B cell (primary cell): ENCODE measurements around the gene CAMK4. TPM values are rescaled to one million over a fixed set of nuclear protein-coding genes. Genes with fewer than 3 reads are reported as not detected.
A peak's percentile ranks its signal among the peaks of the same experiment; 100 is the strongest.

Source experiments
- ATAC-seq: fragments of 200-7000 bp; cut with Tn5 transposase; one replicate; pipeline ENCODE4 v1.10.0; 2021; ENCODE audit warnings: low read depth, mild to moderate bottlenecking, moderate number of reproducible peaks, moderate library complexity
- CTCF ChIA-PET: fragments of 350-600 bp; sonication (Branson Sonifier 250); formaldehyde crosslinking; loops from one replicate; lab custom pipeline; 2021; ENCODE audit warnings: antibody characterized with exemption, inconsistent platforms; lab: Charles Lee
- POLR2A ChIA-PET: fragments of 350-600 bp; sonication (Branson Sonifier 250); formaldehyde crosslinking; loops from one replicate; lab custom pipeline; 2021; ENCODE audit warnings: antibody characterized with exemption; lab: Charles Lee
- DNase-seq: peaks from one replicate; pipeline ENCODE4 v3.0.0; 2013
- H2AFZ ChIP-seq: 2 replicates; pipeline ENCODE4 v1.6.1; 2012; ENCODE audit warnings: mild to moderate bottlenecking, low read depth, low read length; ENCODE audit not compliant: insufficient read depth, poor library complexity, severe bottlenecking
- H3K27ac ChIP-seq, 2 donors: 1 replicate in 1 of 2; 2 replicates in 1 of 2; pipeline ENCODE4 v1.5.1; 2012 to 2013; ENCODE audit warnings: low read length in 2 of 2, mild to moderate bottlenecking in 2 of 2, moderate library complexity in 1 of 2
- H3K27me3 ChIP-seq, 4 experiments: fragments of 200-600 bp in 1 of 4; sonication (generic) in 1 of 4; replicated peaks in 1 of 4; 1 replicate in 2 of 4; 2 replicates in 2 of 4; pipeline versions ENCODE4 v1.6.1 to v1.7.0; 2013 to 2016; ENCODE audit warnings: low read length in 3 of 4, mild to moderate bottlenecking in 2 of 4, mixed read lengths in 1 of 4, moderate library complexity in 1 of 4; ENCODE audit not compliant: insufficient read depth in 4 of 4, control insufficient read depth in 3 of 4; ENCODE audit errors: control extremely low read depth in 1 of 4
- H3K36me3 ChIP-seq, 2 experiments: replicated peaks in 1 of 2; 1 replicate in 1 of 2; 2 replicates in 1 of 2; pipeline versions ENCODE4 v1.6.1 to v1.7.1; 2013; ENCODE audit warnings: low read length in 1 of 2; ENCODE audit not compliant: insufficient read depth in 2 of 2, control insufficient read depth in 1 of 2; ENCODE audit errors: control extremely low read depth in 1 of 2, extremely low read depth in 1 of 2
- H3K4me1 ChIP-seq, 2 donors: fragments of 200-600 bp in 1 of 2; sonication (generic) in 1 of 2; 1 replicate in 1 of 2; 2 replicates in 1 of 2; pipeline versions ENCODE4 v1.5.1 to v1.6.1; 2013 to 2017; ENCODE audit warnings: low read length in 2 of 2; ENCODE audit not compliant: control insufficient read depth in 2 of 2, insufficient read depth in 2 of 2
- H3K4me2 ChIP-seq: replicated peaks from 2 replicates; pipeline ENCODE3; 2012; ENCODE audit warnings: mild to moderate bottlenecking, low read depth, low read length; ENCODE audit not compliant: poor library complexity, severe bottlenecking
- H3K4me3 ChIP-seq, 5 experiments: fragments of 200-600 bp in 1 of 5; sonication (generic) in 1 of 5; 1 replicate in 3 of 5; 2 replicates in 2 of 5; pipeline versions ENCODE4 v1.5.1 to v1.7.0; 2011 to 2016; ENCODE audit warnings: low read length in 4 of 5, mild to moderate bottlenecking in 4 of 5, low read depth in 2 of 5, control low read depth in 1 of 5, moderate library complexity in 1 of 5; ENCODE audit not compliant: insufficient read depth in 1 of 5; ENCODE audit errors: control extremely low read depth in 1 of 5, extremely low read depth in 1 of 5
- H3K79me2 ChIP-seq: fragments of 200-600 bp; sonication (generic); one replicate; pipeline ENCODE4 v1.6.0; 2016; ENCODE audit warnings: low read length; ENCODE audit not compliant: control insufficient read depth, insufficient read depth
- H3K9ac ChIP-seq: fragments of 200-600 bp; sonication (generic); 2 replicates; pipeline ENCODE4 v1.6.1; 2017; ENCODE audit warnings: mild to moderate bottlenecking, low read length, moderate library complexity
- H3K9me3 ChIP-seq, 3 donors: one replicate each; pipeline versions ENCODE4 v1.6.1 to v1.7.1; 2013; ENCODE audit warnings: low read length in 2 of 3; ENCODE audit not compliant: control insufficient read depth in 2 of 3, insufficient read depth in 1 of 3; ENCODE audit errors: control extremely low read depth in 1 of 3
- H4K20me1 ChIP-seq: 2 replicates; pipeline ENCODE4 v1.6.0; 2012; ENCODE audit warnings: mild to moderate bottlenecking, low read length; ENCODE audit not compliant: insufficient read depth, control insufficient read depth, poor library complexity, severe bottlenecking
- H3K27ac Mint-ChIP-seq: one replicate; pipeline ENCODE4 v1.8.0; 2021; ENCODE audit warnings: mixed read lengths
- H3K27me3 Mint-ChIP-seq: one replicate; pipeline ENCODE4 v1.8.0; 2021; ENCODE audit warnings: mixed read lengths
- H3K4me1 Mint-ChIP-seq: one replicate; pipeline ENCODE4 v1.8.0; 2021; ENCODE audit warnings: mixed read lengths
- H3K4me3 Mint-ChIP-seq: one replicate; pipeline ENCODE4 v1.8.0; 2021; ENCODE audit warnings: mixed read lengths
- H3K9me3 Mint-ChIP-seq: one replicate; pipeline ENCODE4 v1.8.0; 2022; ENCODE audit warnings: mixed read lengths; ENCODE audit not compliant: insufficient read depth
- EZH2 ChIP-seq: IDR thresholded peaks from 2 replicates; pipeline ENCODE4 v1.6.1; 2012; ENCODE audit warnings: borderline replicate concordance, low read depth, mild to moderate bottlenecking, moderate library complexity, low read length; ENCODE audit not compliant: insufficient read depth, poor library complexity, severe bottlenecking
- WGBS: methylation state at CpG from one replicate; pipeline ENCODE4 v1.1.5; 2013; ENCODE audit warnings: missing lambda C conversion rate; ENCODE audit not compliant: insufficient coverage; 5-methylcytosine and 5-hydroxymethylcytosine counted together
- intact Hi-C: fragments of 100-400 bp; cut with micrococcal nuclease; formaldehyde crosslinking; loops from one replicate; pipeline ENCODE4 v1.10.0; 2022
- polyA plus RNA-seq: library from polyadenylated mRNA; depleted of rRNA; stranded (reverse); fragments of >200 nt; gene quantifications from 2 replicates; pipeline ENCODE4 v1.2.3, GENCODE V29; 2012
- total RNA-seq, 2 donors: library from RNA; stranded (reverse); fragments of 120-200 nt in 1 of 2; gene quantifications; 1 replicate in 1 of 2; 2 replicates in 1 of 2; pipeline versions ENCODE4 v1.2.3 to v1.2.4, GENCODE V29; 2013 to 2022
- TF ChIP-seq, protein P1 (sequence below): fragments of 200-600 bp; IDR thresholded peaks from one replicate; pipeline ENCODE4 v1.8.0; 2022; ENCODE audit warnings: antibody characterized with exemption, mild to moderate bottlenecking

The CAMK4 gene
- total and polyA plus RNA-seq, 2 donors (not counting 1 experiment from before 2014, with no cell fraction given): 0.78 to 4.8 TPM

GRCh38 chr5:111511174-111511830 lies 287.1 kb downstream of the CAMK4 start:
- no peaks in the 10 kb centered on the region for H4K20me1 ChIP-seq
- H3K4me2 ChIP-seq: peak overlapping the region; percentile 78
- H3K4me3 Mint-ChIP-seq: peak overlapping the region; percentile 99
- peaks cover 10 to 12% of the 10 kb centered on the region in 2 donors for H3K4me1 ChIP-seq
- H3K4me1 Mint-ChIP-seq: peaks cover 36% of the 10 kb centered on the region
- H3K9ac ChIP-seq: peak overlapping the region; percentile 86
- H2AFZ ChIP-seq: peak overlapping the region; percentile 85
- no peaks in the 10 kb centered on the region for H3K36me3 ChIP-seq
- H3K27me3 ChIP-seq: no peaks in the 10 kb centered on the region
- DNase-seq (no peak), ATAC-seq (no peak)
- intact Hi-C loops: loop anchor here (5.0 to 10.0 kb wide), 6 partner anchors 246 to 1817 kb away; partner anchors contain the start of genes DCP2, EPB41L4A, NREP and WDR36
- H3K79me2 ChIP-seq: peaks cover 18% of the 10 kb centered on the region
- 20% methylated on average over 2 of the region's 2 CpGs for WGBS
- no peaks in the 10 kb centered on the region for H3K9me3 Mint-ChIP-seq
- ChIA-PET CTCF (interaction anchor here (0.9 to 5.6 kb wide), 6 partner anchors 9 to 1018 kb away, joined by 3 to 33 read pairs (median 4); no protein-coding TSS in a partner anchor), POLR2A (interaction anchor here (0.6 to 1.3 kb wide), 3 partner anchors 13 to 20 kb away, joined by 3 to 6 read pairs (median 3); no protein-coding TSS in a partner anchor)
- H3K27ac ChIP-seq: peak overlapping the region in 1 of 2 donors; percentile 82
- H3K9me3 ChIP-seq: no peaks in the 10 kb centered on the region
- TF ChIP-seq, protein P1, sequence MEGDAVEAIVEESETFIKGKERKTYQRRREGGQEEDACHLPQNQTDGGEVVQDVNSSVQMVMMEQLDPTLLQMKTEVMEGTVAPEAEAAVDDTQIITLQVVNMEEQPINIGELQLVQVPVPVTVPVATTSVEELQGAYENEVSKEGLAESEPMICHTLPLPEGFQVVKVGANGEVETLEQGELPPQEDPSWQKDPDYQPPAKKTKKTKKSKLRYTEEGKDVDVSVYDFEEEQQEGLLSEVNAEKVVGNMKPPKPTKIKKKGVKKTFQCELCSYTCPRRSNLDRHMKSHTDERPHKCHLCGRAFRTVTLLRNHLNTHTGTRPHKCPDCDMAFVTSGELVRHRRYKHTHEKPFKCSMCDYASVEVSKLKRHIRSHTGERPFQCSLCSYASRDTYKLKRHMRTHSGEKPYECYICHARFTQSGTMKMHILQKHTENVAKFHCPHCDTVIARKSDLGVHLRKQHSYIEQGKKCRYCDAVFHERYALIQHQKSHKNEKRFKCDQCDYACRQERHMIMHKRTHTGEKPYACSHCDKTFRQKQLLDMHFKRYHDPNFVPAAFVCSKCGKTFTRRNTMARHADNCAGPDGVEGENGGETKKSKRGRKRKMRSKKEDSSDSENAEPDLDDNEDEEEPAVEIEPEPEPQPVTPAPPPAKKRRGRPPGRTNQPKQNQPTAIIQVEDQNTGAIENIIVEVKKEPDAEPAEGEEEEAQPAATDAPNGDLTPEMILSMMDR: no peak
- TF ChIP-seq EZH2: no peak
- peak overlapping the region; percentile 98 for H3K27ac Mint-ChIP-seq
- H3K27me3 Mint-ChIP-seq: no peaks in the 10 kb centered on the region
- H3K4me3 ChIP-seq: peak overlapping the region; percentile 68 to 96 (median 92)
